GM12864 (cell line): ENCODE measurements around the gene MAGEL2.
A peak's percentile ranks its signal among the peaks of the same experiment; 100 is the strongest.

ENCODE experiments used
- DNase-seq: peaks from one replicate; pipeline ENCODE4 v3.0.0-alpha.2; 2011; ENCODE audit warnings: low read depth
- H3K4me3 ChIP-seq: 2 replicates; pipeline ENCODE4 v1.5.1; 2011; ENCODE audit warnings: mild to moderate bottlenecking, low read depth, low read length, control low read depth
- CTCF ChIP-seq: IDR thresholded peaks from 2 replicates; pipeline ENCODE4 v1.5.1; 2011; ENCODE audit warnings: low read depth, mild to moderate bottlenecking, moderate library complexity, low read length, control low read depth, inconsistent platforms; ENCODE audit errors: missing control alignments

Gene MAGEL2

GRCh38 chr15:23686466-23687142 lies 38.9 kb upstream of the MAGEL2 start:
- no peak for DNase-seq
- no peak overlapping the region for H3K4me3 ChIP-seq
- no peak for TF ChIP-seq CTCF

- no peak for TF ChIP-seq CTCF
- DNase-seq: no peak
- no peak overlapping the region for H3K4me3 ChIP-seq
Observed at GRCh38 chr15:23671481-23671880, 23.8 kb upstream of the MAGEL2 start.

- TF ChIP-seq CTCF: no peak
- no peak overlapping the region for H3K4me3 ChIP-seq
Observed at GRCh38 chr15:23670970-23671369, 23.3 kb upstream of the MAGEL2 start.

GRCh38 chr15:23663232-23663631 lies 15.6 kb upstream of the MAGEL2 start:
- no peak for DNase-seq
- TF ChIP-seq CTCF: no peak
- no peak overlapping the region for H3K4me3 ChIP-seq

More at GRCh38 chr15:23670970-23671369, 23.3 kb upstream of the MAGEL2 start:
- DNase-seq: no peak

- H3K4me3 ChIP-seq: no peak overlapping the region
- peak; percentile 34 for TF ChIP-seq CTCF
- DNase-seq: no peak
Observed at GRCh38 chr15:23648920-23649515, 1.4 kb upstream of the MAGEL2 start.

- DNase-seq: no peak
- H3K4me3 ChIP-seq: no peak overlapping the region
- no peak for TF ChIP-seq CTCF
Observed at GRCh38 chr15:23647001-23647295, 719 bp downstream of the MAGEL2 start.

GRCh38 chr15:23646165-23647000 lies 1.3 kb downstream of the MAGEL2 start:
- TF ChIP-seq CTCF: no peak
- H3K4me3 ChIP-seq: no peak overlapping the region
- DNase-seq: no peak
